ENCODE measurements around the gene FAM53B.

FAM53B gene

GRCh38 chr10:124671486-124672075, 72.6 kb downstream of the FAM53B start:
- H4K91ac ChIP-seq (ENCODE audit: low read depth, low read length): no peak overlapping the region
- peak in 1 of 2 donors; percentile 25 for DNase-seq
- H3K14ac ChIP-seq (ENCODE audit: low read length): no peak overlapping the region
- peaks cover 3% of the 10 kb centered on the region for H3K79me2 ChIP-seq (ENCODE audit: control insufficient read depth, insufficient read depth, low read length, poor library complexity)
- no peak overlapping the region for H2BK5ac ChIP-seq (ENCODE audit: low read depth, low read length, poor library complexity)
- H3K4me3 ChIP-seq (ENCODE audit: low read depth, low read length): no peak overlapping the region
- H2BK120ac ChIP-seq (ENCODE audit: insufficient read depth, low read length, poor library complexity): no peak overlapping the region
- WGBS (ENCODE audit: extremely low coverage, insufficient coverage, insufficient read length): no CpG with 5 or more reads among the region's 8 CpGs
- H4K12ac ChIP-seq (ENCODE audit: low read depth, low read length): no peak overlapping the region
- H2BK12ac ChIP-seq (ENCODE audit: low read length): no peak overlapping the region
- H3K4ac ChIP-seq (ENCODE audit: low read depth, low read length): no peak overlapping the region
- peaks cover 6 to 25% of the 10 kb centered on the region in 2 experiments for H3K4me1 ChIP-seq (ENCODE audit: control insufficient read depth in 1 of 2, insufficient read depth in 2 of 2, low read length in 2 of 2)
- H3K36me3 ChIP-seq (ENCODE audit: control insufficient read depth in 1 of 2, insufficient read depth in 2 of 2, low read length in 2 of 2): peaks cover 3 to 4% of the 10 kb centered on the region in 2 experiments
- H3K23ac ChIP-seq (ENCODE audit: low read length): no peak overlapping the region
- no peaks in the 10 kb centered on the region for H3K9me3 ChIP-seq (ENCODE audit: insufficient read depth, low read depth, low read length)
- H2AK5ac ChIP-seq (ENCODE audit: low read length): no peak overlapping the region
- no peak overlapping the region for H2AFZ ChIP-seq (ENCODE audit: insufficient read depth, low read length, poor library complexity)
- no peak overlapping the region for H3K4me2 ChIP-seq (ENCODE audit: low read length)
- no peak overlapping the region for H3K9ac ChIP-seq (ENCODE audit: low read length)
- H3K27me3 ChIP-seq (ENCODE audit: insufficient read depth, low read length): no peaks in the 10 kb centered on the region
- H3K79me1 ChIP-seq (ENCODE audit: low read length): no peaks in the 10 kb centered on the region
- H3K18ac ChIP-seq (ENCODE audit: low read length): no peak overlapping the region
- no peak overlapping the region for H3K27ac ChIP-seq (ENCODE audit: low read depth, low read length)
- no peak overlapping the region for H4K8ac ChIP-seq (ENCODE audit: low read depth, low read length)

GRCh38 chr10:124670849-124671248, 73.3 kb downstream of the FAM53B start:
- H3K4ac ChIP-seq (ENCODE audit: low read depth, low read length): no peak overlapping the region
- no peaks in the 10 kb centered on the region for H3K79me1 ChIP-seq (ENCODE audit: low read length)
- no peak overlapping the region for H3K9ac ChIP-seq (ENCODE audit: low read length)
- H2BK12ac ChIP-seq (ENCODE audit: low read length): no peak overlapping the region
- no peak overlapping the region for H3K4me2 ChIP-seq (ENCODE audit: low read length)
- no peaks in the 10 kb centered on the region for H3K9me3 ChIP-seq (ENCODE audit: insufficient read depth, low read depth, low read length)
- no peak overlapping the region for H4K91ac ChIP-seq (ENCODE audit: low read depth, low read length)
- no peak overlapping the region for H2BK120ac ChIP-seq (ENCODE audit: insufficient read depth, low read length, poor library complexity)
- no peak overlapping the region for H4K12ac ChIP-seq (ENCODE audit: low read depth, low read length)
- no peaks in the 10 kb centered on the region for H3K27me3 ChIP-seq (ENCODE audit: insufficient read depth, low read length)
- no peak overlapping the region for H3K4me3 ChIP-seq (ENCODE audit: low read depth, low read length)
- no peak overlapping the region for H2AFZ ChIP-seq (ENCODE audit: insufficient read depth, low read length, poor library complexity)
- no peak overlapping the region for H4K8ac ChIP-seq (ENCODE audit: low read depth, low read length)
- no peak overlapping the region for H2BK5ac ChIP-seq (ENCODE audit: low read depth, low read length, poor library complexity)
- DNase-seq: peak; percentile 46 to 56
- no peak overlapping the region for H3K27ac ChIP-seq (ENCODE audit: low read depth, low read length)
- H2AK5ac ChIP-seq (ENCODE audit: low read length): no peak overlapping the region
- no peak overlapping the region for H3K23ac ChIP-seq (ENCODE audit: low read length)
- H3K14ac ChIP-seq (ENCODE audit: low read length): no peak overlapping the region
- H3K36me3 ChIP-seq (ENCODE audit: control insufficient read depth in 1 of 2, insufficient read depth in 2 of 2, low read length in 2 of 2): peaks cover 3 to 6% of the 10 kb centered on the region in 2 experiments
- no CpG with 5 or more reads among the region's 13 CpGs for WGBS (ENCODE audit: extremely low coverage, insufficient coverage, insufficient read length)
- H3K18ac ChIP-seq (ENCODE audit: low read length): no peak overlapping the region
- peaks cover 3% of the 10 kb centered on the region for H3K79me2 ChIP-seq (ENCODE audit: control insufficient read depth, insufficient read depth, low read length, poor library complexity)
- peaks cover 3 to 23% of the 10 kb centered on the region in 2 experiments for H3K4me1 ChIP-seq (ENCODE audit: control insufficient read depth in 1 of 2, insufficient read depth in 2 of 2, low read length in 2 of 2)

- Histone ChIP-seq H2AK5ac (ENCODE audit: low read length) (no peak overlapping the region), H4K12ac (ENCODE audit: low read depth, low read length) (no peak overlapping the region), H3K4me3 (ENCODE audit: low read depth, low read length) (no peak overlapping the region), H3K79me1 (ENCODE audit: low read length) (no peaks in the 10 kb centered on the region), H3K23ac (ENCODE audit: low read length) (no peak overlapping the region), H3K14ac (ENCODE audit: low read length) (no peak overlapping the region), H3K4me2 (ENCODE audit: low read length) (no peak overlapping the region), H3K4ac (ENCODE audit: low read depth, low read length) (no peak overlapping the region), H3K79me2 (ENCODE audit: control insufficient read depth, insufficient read depth, low read length, poor library complexity) (peaks cover 3% of the 10 kb centered on the region), H2AFZ (ENCODE audit: insufficient read depth, low read length, poor library complexity) (no peak overlapping the region), H4K8ac (ENCODE audit: low read depth, low read length) (no peak overlapping the region), H3K18ac (ENCODE audit: low read length) (no peak overlapping the region), H3K9ac (ENCODE audit: low read length) (no peak overlapping the region), H3K36me3 (ENCODE audit: control insufficient read depth in 1 of 2, insufficient read depth in 2 of 2, low read length in 2 of 2) (peaks cover 3 to 6% of the 10 kb centered on the region in 2 experiments), H3K4me1 (ENCODE audit: control insufficient read depth in 1 of 2, insufficient read depth in 2 of 2, low read length in 2 of 2) (peaks cover 3 to 24% of the 10 kb centered on the region in 2 experiments), H4K91ac (ENCODE audit: low read depth, low read length) (no peak overlapping the region), H2BK12ac (ENCODE audit: low read length) (no peak overlapping the region), H3K9me3 (ENCODE audit: insufficient read depth, low read depth, low read length) (no peaks in the 10 kb centered on the region), H2BK120ac (ENCODE audit: insufficient read depth, low read length, poor library complexity) (no peak overlapping the region), H3K27ac (ENCODE audit: low read depth, low read length) (no peak overlapping the region), H2BK5ac (ENCODE audit: low read depth, low read length, poor library complexity) (no peak overlapping the region), H3K27me3 (ENCODE audit: insufficient read depth, low read length) (no peaks in the 10 kb centered on the region)
- peak; percentile 92 to 93 for DNase-seq
- WGBS (ENCODE audit: extremely low coverage, insufficient coverage, insufficient read length): no CpG with 5 or more reads among the region's 23 CpGs
Measured at GRCh38 chr10:124669824-124670654, 74.1 kb downstream of the FAM53B start.

- no CpG with 5 or more reads among the region's 20 CpGs for WGBS (ENCODE audit: extremely low coverage, insufficient coverage, insufficient read length)
Measured at GRCh38 chr10:124669141-124669823, 74.9 kb downstream of the FAM53B start.

More at GRCh38 chr10:124669141-124669823, 74.9 kb downstream of the FAM53B start:
- Histone ChIP-seq H3K79me2 (ENCODE audit: control insufficient read depth, insufficient read depth, low read length, poor library complexity) (peaks cover 3% of the 10 kb centered on the region), H2AK5ac (ENCODE audit: low read length) (no peak overlapping the region), H2BK12ac (ENCODE audit: low read length) (no peak overlapping the region), H3K27me3 (ENCODE audit: insufficient read depth, low read length) (no peaks in the 10 kb centered on the region), H3K18ac (ENCODE audit: low read length) (no peak overlapping the region), H3K9ac (ENCODE audit: low read length) (no peak overlapping the region), H4K91ac (ENCODE audit: low read depth, low read length) (no peak overlapping the region), H2BK120ac (ENCODE audit: insufficient read depth, low read length, poor library complexity) (no peak overlapping the region), H3K79me1 (ENCODE audit: low read length) (no peaks in the 10 kb centered on the region), H3K14ac (ENCODE audit: low read length) (no peak overlapping the region), H3K4me2 (ENCODE audit: low read length) (no peak overlapping the region), H3K23ac (ENCODE audit: low read length) (no peak overlapping the region), H4K12ac (ENCODE audit: low read depth, low read length) (no peak overlapping the region), H3K9me3 (ENCODE audit: insufficient read depth, low read depth, low read length) (no peaks in the 10 kb centered on the region), H3K27ac (ENCODE audit: low read depth, low read length) (no peak overlapping the region), H4K8ac (ENCODE audit: low read depth, low read length) (no peak overlapping the region), H2AFZ (ENCODE audit: insufficient read depth, low read length, poor library complexity) (no peak overlapping the region), H3K4me1 (ENCODE audit: control insufficient read depth in 1 of 2, insufficient read depth in 2 of 2, low read length in 2 of 2) (peaks cover 3 to 24% of the 10 kb centered on the region in 2 experiments), H3K4ac (ENCODE audit: low read depth, low read length) (no peak overlapping the region), H2BK5ac (ENCODE audit: low read depth, low read length, poor library complexity) (no peak overlapping the region), H3K36me3 (ENCODE audit: control insufficient read depth in 1 of 2, insufficient read depth in 2 of 2, low read length in 2 of 2) (peaks cover 3 to 6% of the 10 kb centered on the region in 2 experiments), H3K4me3 (ENCODE audit: low read depth, low read length) (no peak overlapping the region)
- no peak for DNase-seq
